ENCODE results near the gene NPIPA7. TPM values are rescaled to one million over a fixed set of nuclear protein-coding genes. Genes with fewer than 3 reads are reported as not detected.
"Not testable (repeated sequence)": the region's sequence is repeated elsewhere in the genome, so short reads cannot be mapped to it uniquely, and the experiment has no call there.

Gene NPIPA7
- total RNA-seq, 6 experiments from 2014 or later, result 1.8 to 10.0 (median 3.7) TPM

DNA sequence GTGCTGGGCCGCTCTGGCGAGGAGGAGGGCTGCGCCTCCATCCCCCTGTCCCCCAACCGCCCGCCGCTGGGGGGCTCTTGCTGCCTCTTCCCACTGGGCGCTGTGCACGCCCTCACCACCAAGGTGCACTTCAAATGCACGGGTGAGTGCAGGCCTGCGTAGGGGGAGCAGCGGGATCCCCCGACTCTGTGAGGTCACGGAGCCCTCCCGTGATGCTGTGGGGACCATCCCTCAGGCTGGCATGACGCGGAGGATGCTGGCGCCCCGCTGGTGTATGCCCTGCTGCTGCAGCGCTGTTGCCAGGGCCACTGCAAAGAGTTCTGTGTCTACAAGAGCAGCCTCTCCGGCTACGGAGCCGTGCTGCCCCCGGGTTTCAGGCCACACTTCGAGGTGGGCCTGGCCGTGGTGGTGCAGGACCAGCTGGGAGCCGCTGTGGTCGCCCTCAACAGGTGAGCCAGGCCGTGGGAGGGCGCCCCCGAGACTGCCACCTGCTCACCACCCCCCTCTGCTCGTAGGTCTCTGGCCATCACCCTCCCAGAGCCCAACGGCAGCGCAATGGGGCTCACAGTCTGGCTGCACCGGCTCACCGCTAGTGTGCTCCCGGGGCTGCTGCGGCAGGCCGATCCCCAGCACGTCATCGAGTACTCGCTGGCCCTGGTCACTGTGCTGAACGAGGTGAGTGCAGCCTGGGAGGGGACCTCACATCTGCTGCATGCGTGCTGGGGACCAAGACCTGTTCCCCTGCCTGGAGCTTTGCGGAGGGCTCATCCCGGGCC lies 9.7 kb upstream of the NPIPA7 start:
- ATAC-seq; H3K9me3 ChIP-seq; H3K27me3 ChIP-seq; H3K36me3 ChIP-seq; intact Hi-C loops (cut with DNase I); H3K4me3 ChIP-seq; H3K27ac ChIP-seq; H3K4me1 ChIP-seq: not testable (repeated sequence)
- 50% methylated on average over 2 of the region's 45 CpGs for WGBS (ENCODE audit: insufficient coverage, low coverage, low lambda C conversion rate, missing lambda C conversion rate)
- peak in 2 of 3 donors; percentile 11 to 38 for DNase-seq

- H3K36me3 ChIP-seq; H3K4me1 ChIP-seq; ATAC-seq; H3K4me3 ChIP-seq; intact Hi-C loops (cut with DNase I); H3K27me3 ChIP-seq; H3K9me3 ChIP-seq; H3K27ac ChIP-seq: not testable (repeated sequence)
- no CpG with 5 or more reads among the region's 43 CpGs for WGBS (ENCODE audit: insufficient coverage, low coverage, low lambda C conversion rate, missing lambda C conversion rate)
- peak; percentile 10 to 47 (median 31) for DNase-seq
Observed at GRCh38 chr16:16371136-16371735, 7.7 kb upstream of the NPIPA7 start.

GRCh38 chr16:16374192-16374591 lies 4.7 kb upstream of the NPIPA7 start:
- H3K27me3 ChIP-seq; ATAC-seq; H3K27ac ChIP-seq; H3K4me1 ChIP-seq; H3K9me3 ChIP-seq; H3K4me3 ChIP-seq; intact Hi-C loops (cut with DNase I); H3K36me3 ChIP-seq: not testable (repeated sequence)
- WGBS (ENCODE audit: insufficient coverage, low coverage, low lambda C conversion rate, missing lambda C conversion rate), result no CpG with 5 or more reads among the region's 25 CpGs
- DNase-seq, result peak; percentile 1 to 27 (median 11)

DNA sequence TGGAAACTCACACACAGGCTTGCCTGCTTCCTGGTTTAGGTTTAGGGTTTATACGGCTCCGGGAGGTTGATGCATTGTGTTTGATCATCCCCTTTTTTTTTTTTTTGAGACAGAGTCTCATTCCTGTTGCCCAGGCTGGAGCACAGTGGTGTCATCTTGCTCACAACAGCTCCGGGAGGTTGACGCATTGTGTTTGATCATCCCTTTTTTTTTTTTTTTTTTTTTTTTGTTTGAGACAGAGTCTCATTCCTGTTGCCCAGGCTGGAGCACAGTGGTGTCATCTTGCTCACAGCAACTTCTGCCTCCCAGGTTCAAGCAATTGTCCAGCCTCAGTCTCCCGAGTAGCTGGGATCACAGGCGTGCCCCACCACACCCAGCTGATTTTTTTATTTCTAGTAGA lies 20.7 kb downstream of the NPIPA7 start:
- H3K9me3 ChIP-seq; H3K4me3 ChIP-seq; DNase-seq; ATAC-seq; H3K4me1 ChIP-seq; H3K36me3 ChIP-seq; H3K27ac ChIP-seq; intact Hi-C loops (cut with DNase I); H3K27me3 ChIP-seq: not testable (repeated sequence)
- no CpG with 5 or more reads among the region's 6 CpGs for WGBS (ENCODE audit: insufficient coverage, low coverage, low lambda C conversion rate, missing lambda C conversion rate)

GRCh38 chr16:16402333-16402732 lies 23.4 kb downstream of the NPIPA7 start:
- H3K9me3 ChIP-seq; H3K4me3 ChIP-seq; intact Hi-C loops (cut with DNase I); DNase-seq; H3K4me1 ChIP-seq; H3K27ac ChIP-seq; ATAC-seq; H3K27me3 ChIP-seq; H3K36me3 ChIP-seq: not testable (repeated sequence)
- WGBS (ENCODE audit: insufficient coverage, low coverage, low lambda C conversion rate, missing lambda C conversion rate), result no CpG with 5 or more reads among the region's 2 CpGs

GRCh38 chr16:16404283-16404682 lies 25.3 kb downstream of the NPIPA7 start:
- not testable (repeated sequence) for H3K27ac ChIP-seq, H3K4me3 ChIP-seq
- WGBS (ENCODE audit: insufficient coverage, low coverage, low lambda C conversion rate, missing lambda C conversion rate), result no CpG with 5 or more reads among the region's 1 CpG

DNA sequence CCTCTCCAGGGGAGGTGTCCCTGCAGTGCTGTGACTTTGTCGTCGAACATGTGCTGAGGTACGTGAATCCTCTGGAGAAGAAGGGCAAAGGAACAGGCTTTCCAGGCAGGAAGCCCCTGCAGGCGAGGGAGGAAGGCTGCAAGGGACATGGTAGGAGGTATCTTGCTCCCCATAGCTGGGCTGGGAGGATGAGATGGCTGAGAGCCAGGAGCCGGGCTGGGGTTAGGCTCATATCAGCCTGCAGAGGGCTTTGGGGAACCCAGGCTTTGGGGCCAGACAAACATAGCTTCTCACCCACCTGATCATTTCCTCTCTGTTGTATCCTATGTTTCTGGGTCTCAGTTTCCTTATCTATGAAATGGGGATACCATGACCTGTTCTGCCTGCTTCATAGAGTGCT lies 26.5 kb downstream of the NPIPA7 start:
- H3K4me1 ChIP-seq; H3K4me3 ChIP-seq; ATAC-seq; H3K27ac ChIP-seq; DNase-seq; H3K36me3 ChIP-seq; intact Hi-C loops (cut with DNase I); H3K9me3 ChIP-seq; H3K27me3 ChIP-seq: not testable (repeated sequence)
- no CpG with 5 or more reads among the region's 5 CpGs for WGBS (ENCODE audit: insufficient coverage, low coverage, low lambda C conversion rate, missing lambda C conversion rate)

More at GRCh38 chr16:16404283-16404682, 25.3 kb downstream of the NPIPA7 start:
- DNase-seq; H3K4me1 ChIP-seq; ATAC-seq; H3K27me3 ChIP-seq; intact Hi-C loops (cut with DNase I); H3K9me3 ChIP-seq; H3K36me3 ChIP-seq: not testable (repeated sequence)

DNA sequence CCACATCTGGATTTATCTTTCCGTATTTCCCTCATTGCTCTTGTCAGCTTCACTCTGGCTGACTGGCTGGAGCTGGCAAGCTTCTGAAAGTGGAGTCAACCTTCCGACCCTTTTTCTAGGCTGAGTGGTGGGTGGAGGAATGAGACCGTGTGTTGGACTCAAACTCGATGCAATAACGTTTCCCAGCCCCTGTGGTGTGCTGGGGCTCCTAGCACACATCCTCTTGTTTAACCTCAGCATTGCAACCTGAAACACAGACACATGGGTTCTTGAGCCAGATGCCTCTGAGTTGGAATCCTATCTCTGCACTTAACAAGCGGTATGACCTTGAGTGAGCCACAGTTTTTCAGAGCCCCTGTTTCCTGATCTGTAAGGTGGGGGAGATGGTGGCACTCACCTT lies 29.5 kb downstream of the NPIPA7 start:
- DNase-seq; H3K9me3 ChIP-seq; H3K4me3 ChIP-seq; H3K4me1 ChIP-seq; H3K27ac ChIP-seq; H3K36me3 ChIP-seq; intact Hi-C loops (cut with DNase I); ATAC-seq; H3K27me3 ChIP-seq: not testable (repeated sequence)
- WGBS (ENCODE audit: insufficient coverage, low coverage, low lambda C conversion rate, missing lambda C conversion rate), result no CpG with 5 or more reads among the region's 6 CpGs

- H3K4me1 ChIP-seq; intact Hi-C loops (cut with DNase I); H3K9me3 ChIP-seq; H3K27ac ChIP-seq; H3K4me3 ChIP-seq; ATAC-seq; H3K27me3 ChIP-seq; H3K36me3 ChIP-seq; DNase-seq: not testable (repeated sequence)
- WGBS (ENCODE audit: insufficient coverage, low coverage, low lambda C conversion rate, missing lambda C conversion rate), result no CpG with 5 or more reads among the region's 1 CpG
Observed at GRCh38 chr16:16413773-16414172, 34.8 kb downstream of the NPIPA7 start.

DNA sequence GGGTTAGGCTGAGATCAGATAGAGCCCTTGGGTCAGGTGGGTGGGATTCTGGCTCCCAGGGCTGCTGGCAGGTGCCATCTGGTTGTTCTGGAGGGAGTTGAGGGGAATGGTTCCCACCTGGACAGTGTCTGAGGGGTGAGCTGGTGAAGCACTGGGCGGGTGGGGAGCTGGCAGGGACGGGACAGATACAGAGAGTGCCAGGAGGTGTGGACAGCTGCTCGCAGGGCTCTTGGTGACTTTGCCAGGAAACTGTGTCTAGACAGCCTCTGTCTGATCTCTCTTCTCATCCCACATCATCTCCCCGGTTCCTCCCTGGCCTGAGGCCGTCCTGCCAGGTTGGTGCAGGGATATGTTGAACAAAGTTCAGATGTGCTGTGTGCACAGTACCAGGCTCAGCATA lies 38.1 kb downstream of the NPIPA7 start:
- WGBS (ENCODE audit: insufficient coverage, low coverage, low lambda C conversion rate, missing lambda C conversion rate), result no CpG with 5 or more reads among the region's 5 CpGs
- H3K27ac ChIP-seq; DNase-seq; H3K27me3 ChIP-seq; H3K36me3 ChIP-seq; H3K4me3 ChIP-seq; intact Hi-C loops (cut with DNase I); H3K9me3 ChIP-seq; H3K4me1 ChIP-seq: not testable (repeated sequence)
- ATAC-seq, result peak in 2 of 4 donors; percentile 18 to 20

- H3K36me3 ChIP-seq; ATAC-seq; H3K27ac ChIP-seq; DNase-seq; intact Hi-C loops (cut with DNase I); H3K4me3 ChIP-seq; H3K9me3 ChIP-seq; H3K4me1 ChIP-seq; H3K27me3 ChIP-seq: not testable (repeated sequence)
- 20% methylated on average over 1 of the region's 5 CpGs for WGBS (ENCODE audit: insufficient coverage, low coverage, low lambda C conversion rate, missing lambda C conversion rate)
Observed at GRCh38 chr16:16417914-16418544, 39.1 kb downstream of the NPIPA7 start.

Measured in right lobe of liver (tissue), 6 donors.